ENCODE data around the gene TBC1D9.

TBC1D9 gene

DNA sequence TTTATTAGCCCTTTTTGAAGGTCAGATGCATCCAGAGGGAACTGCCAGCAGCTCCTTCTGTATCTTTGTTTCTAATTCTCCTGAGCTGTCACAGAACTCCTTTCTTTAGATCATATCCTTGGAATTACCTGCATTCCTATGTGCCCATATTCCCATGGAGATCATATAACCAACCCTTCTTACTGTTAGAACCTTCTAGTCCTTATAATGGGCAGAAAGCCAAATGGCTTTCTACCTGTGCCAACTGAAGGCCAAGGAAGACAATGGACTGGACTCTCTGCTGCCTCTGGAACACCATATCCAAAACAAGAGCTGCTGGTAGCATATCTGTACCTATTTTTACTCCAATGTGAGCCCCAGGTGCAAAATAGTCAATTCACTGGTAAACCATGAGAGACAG is 60.7 kb downstream of the TBC1D9 start:
- no peak overlapping the region for H2AFZ ChIP-seq
- H3K4me3 ChIP-seq (ENCODE audit: low read depth, low read length), result no peak overlapping the region
- H3K9me3 ChIP-seq (ENCODE audit: control insufficient read depth, low read length), result no peaks in the 10 kb centered on the region
- no peak overlapping the region for H3K4me2 ChIP-seq (ENCODE audit: low read length)
- no peak overlapping the region for H3K9ac ChIP-seq
- H3K27ac ChIP-seq, result no peak overlapping the region
- H3K36me3 ChIP-seq (ENCODE audit: control insufficient read depth, insufficient read depth, low read length), result no peaks in the 10 kb centered on the region
- H3K27me3 ChIP-seq (ENCODE audit: control insufficient read depth, insufficient read depth, low read length), result no peaks in the 10 kb centered on the region
- no peaks in the 10 kb centered on the region for H3K4me1 ChIP-seq
- no peaks in the 10 kb centered on the region for H3K79me2 ChIP-seq
- TF ChIP-seq, protein P1, sequence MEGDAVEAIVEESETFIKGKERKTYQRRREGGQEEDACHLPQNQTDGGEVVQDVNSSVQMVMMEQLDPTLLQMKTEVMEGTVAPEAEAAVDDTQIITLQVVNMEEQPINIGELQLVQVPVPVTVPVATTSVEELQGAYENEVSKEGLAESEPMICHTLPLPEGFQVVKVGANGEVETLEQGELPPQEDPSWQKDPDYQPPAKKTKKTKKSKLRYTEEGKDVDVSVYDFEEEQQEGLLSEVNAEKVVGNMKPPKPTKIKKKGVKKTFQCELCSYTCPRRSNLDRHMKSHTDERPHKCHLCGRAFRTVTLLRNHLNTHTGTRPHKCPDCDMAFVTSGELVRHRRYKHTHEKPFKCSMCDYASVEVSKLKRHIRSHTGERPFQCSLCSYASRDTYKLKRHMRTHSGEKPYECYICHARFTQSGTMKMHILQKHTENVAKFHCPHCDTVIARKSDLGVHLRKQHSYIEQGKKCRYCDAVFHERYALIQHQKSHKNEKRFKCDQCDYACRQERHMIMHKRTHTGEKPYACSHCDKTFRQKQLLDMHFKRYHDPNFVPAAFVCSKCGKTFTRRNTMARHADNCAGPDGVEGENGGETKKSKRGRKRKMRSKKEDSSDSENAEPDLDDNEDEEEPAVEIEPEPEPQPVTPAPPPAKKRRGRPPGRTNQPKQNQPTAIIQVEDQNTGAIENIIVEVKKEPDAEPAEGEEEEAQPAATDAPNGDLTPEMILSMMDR (IDR thresholded peaks at IDR 0.05), result no peak

DNA sequence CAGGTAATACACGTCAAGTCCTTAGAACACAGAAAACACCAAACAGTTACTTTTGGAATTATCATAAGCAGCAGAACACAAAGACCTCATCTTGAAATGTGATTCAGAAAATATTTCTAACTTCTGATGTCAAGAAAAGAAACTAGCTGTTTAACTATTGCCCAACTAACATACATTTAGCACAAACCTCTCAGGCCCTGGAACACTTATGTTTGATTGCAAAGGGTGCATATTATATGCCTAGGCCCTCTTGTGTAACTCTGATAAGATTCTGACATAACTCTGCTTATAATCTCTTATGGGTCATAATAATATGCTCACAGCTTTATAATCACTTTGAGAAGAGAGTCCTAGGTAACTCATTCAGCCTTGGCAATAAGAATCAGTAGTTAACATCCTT is 62.6 kb downstream of the TBC1D9 start:
- no peaks in the 10 kb centered on the region for H3K9me3 ChIP-seq (ENCODE audit: control insufficient read depth, low read length)
- no peak overlapping the region for H3K9ac ChIP-seq
- no peak overlapping the region for H3K4me2 ChIP-seq (ENCODE audit: low read length)
- no peak overlapping the region for H3K4me3 ChIP-seq (ENCODE audit: low read depth, low read length)
- no peak overlapping the region for H2AFZ ChIP-seq
- H3K36me3 ChIP-seq (ENCODE audit: control insufficient read depth, insufficient read depth, low read length), result no peaks in the 10 kb centered on the region
- H3K27me3 ChIP-seq (ENCODE audit: control insufficient read depth, insufficient read depth, low read length), result no peaks in the 10 kb centered on the region
- no peaks in the 10 kb centered on the region for H3K4me1 ChIP-seq
- H3K79me2 ChIP-seq, result no peaks in the 10 kb centered on the region
- TF ChIP-seq, protein P1 (IDR thresholded peaks at IDR 0.05), result no peak
- H3K27ac ChIP-seq, result no peak overlapping the region

DNA sequence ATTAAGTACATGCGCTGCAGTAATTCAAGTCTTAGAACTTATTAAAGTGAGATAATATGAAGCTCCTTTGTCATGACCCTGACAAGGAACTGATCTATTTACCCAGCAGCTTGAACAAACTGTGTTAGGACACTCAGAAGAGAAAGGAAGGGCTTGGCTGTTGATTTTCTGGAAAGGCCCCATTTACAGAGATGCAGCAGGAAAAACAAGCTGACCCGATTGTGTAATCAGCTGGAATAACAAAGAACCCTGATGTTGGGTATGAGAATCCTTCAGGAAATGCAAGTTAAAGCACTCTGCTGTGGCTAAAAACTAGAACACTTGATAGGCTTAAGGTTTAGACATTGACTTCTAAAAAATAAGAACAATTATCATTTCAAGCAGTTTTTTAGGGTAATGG is 64.8 kb downstream of the TBC1D9 start:
- Histone ChIP-seq H3K4me2 (ENCODE audit: low read length) (no peak overlapping the region), H2AFZ (no peak overlapping the region), H3K27ac (no peak overlapping the region), H3K4me3 (ENCODE audit: low read depth, low read length) (no peak overlapping the region), H3K27me3 (ENCODE audit: control insufficient read depth, insufficient read depth, low read length) (no peaks in the 10 kb centered on the region), H3K79me2 (no peaks in the 10 kb centered on the region), H3K9ac (no peak overlapping the region), H3K4me1 (no peaks in the 10 kb centered on the region), H3K9me3 (ENCODE audit: control insufficient read depth, low read length) (no peaks in the 10 kb centered on the region), H3K36me3 (ENCODE audit: control insufficient read depth, insufficient read depth, low read length) (no peaks in the 10 kb centered on the region)
- TF ChIP-seq, protein P1 (IDR thresholded peaks at IDR 0.05), result no peak

DNA sequence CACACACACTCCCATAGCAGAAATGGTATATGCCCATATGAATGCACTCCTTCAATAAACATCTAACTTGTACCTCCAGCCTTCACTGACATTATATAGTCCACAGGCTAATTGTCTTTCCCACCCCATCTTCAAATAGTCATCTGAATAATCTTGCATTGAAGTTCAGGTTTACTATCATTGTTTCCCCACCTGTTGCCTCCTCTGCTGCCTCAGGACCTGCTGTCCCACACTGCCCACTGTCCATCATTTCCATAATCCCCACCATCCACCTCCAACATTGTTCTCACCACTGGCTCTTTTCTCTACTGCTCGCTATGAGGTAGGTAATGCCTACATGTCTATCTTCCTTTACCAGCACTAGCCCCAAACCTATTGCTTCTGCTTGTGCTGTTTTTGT is 66.1 kb downstream of the TBC1D9 start:
- Histone ChIP-seq H2AFZ (no peak overlapping the region), H3K9ac (no peak overlapping the region), H3K27ac (no peak overlapping the region), H3K9me3 (ENCODE audit: control insufficient read depth, low read length) (no peaks in the 10 kb centered on the region), H3K27me3 (ENCODE audit: control insufficient read depth, insufficient read depth, low read length) (no peaks in the 10 kb centered on the region), H3K79me2 (no peaks in the 10 kb centered on the region), H3K4me1 (no peaks in the 10 kb centered on the region), H3K36me3 (ENCODE audit: control insufficient read depth, insufficient read depth, low read length) (no peaks in the 10 kb centered on the region), H3K4me2 (ENCODE audit: low read length) (no peak overlapping the region), H3K4me3 (ENCODE audit: low read depth, low read length) (no peak overlapping the region)
- TF ChIP-seq, protein P1 (IDR thresholded peaks at IDR 0.05), result no peak

DNA sequence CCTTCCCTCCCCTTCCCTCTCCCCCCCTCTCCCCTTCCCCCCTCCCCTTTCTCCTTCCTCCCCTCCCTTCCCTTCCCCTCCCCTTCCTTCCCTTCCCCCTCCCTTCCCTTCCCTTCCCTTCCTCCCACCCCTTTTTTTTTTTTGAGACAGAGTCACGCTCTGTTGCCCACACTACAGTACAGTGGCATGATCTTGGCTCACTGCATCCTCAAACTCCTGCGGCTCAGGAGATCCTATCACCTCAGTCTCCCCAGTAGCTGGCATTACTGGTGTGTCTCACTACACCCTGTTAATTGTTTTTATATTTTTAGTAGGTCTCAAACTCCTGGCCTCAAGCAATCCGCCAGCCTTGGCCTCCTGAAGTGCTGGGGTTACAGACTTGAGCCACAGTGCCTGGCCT is 66.6 kb downstream of the TBC1D9 start:
- H3K4me2 ChIP-seq (ENCODE audit: low read length), result no peak overlapping the region
- H3K27ac ChIP-seq, result no peak overlapping the region
- no peak overlapping the region for H2AFZ ChIP-seq
- H3K36me3 ChIP-seq (ENCODE audit: control insufficient read depth, insufficient read depth, low read length), result no peaks in the 10 kb centered on the region
- TF ChIP-seq, protein P1 (IDR thresholded peaks at IDR 0.05), result no peak
- no peaks in the 10 kb centered on the region for H3K79me2 ChIP-seq
- H3K9ac ChIP-seq, result no peak overlapping the region
- H3K27me3 ChIP-seq (ENCODE audit: control insufficient read depth, insufficient read depth, low read length), result no peaks in the 10 kb centered on the region
- H3K4me3 ChIP-seq (ENCODE audit: low read depth, low read length), result no peak overlapping the region
- H3K9me3 ChIP-seq (ENCODE audit: control insufficient read depth, low read length), result no peaks in the 10 kb centered on the region
- no peaks in the 10 kb centered on the region for H3K4me1 ChIP-seq

All from parathyroid adenoma (tissue), 2 donors.